ENCODE data around the gene STUM.
"Not testable (repeated sequence)": the region's sequence is repeated elsewhere in the genome, so short reads cannot be mapped to it uniquely, and the experiment has no call there.

Gene STUM

DNA sequence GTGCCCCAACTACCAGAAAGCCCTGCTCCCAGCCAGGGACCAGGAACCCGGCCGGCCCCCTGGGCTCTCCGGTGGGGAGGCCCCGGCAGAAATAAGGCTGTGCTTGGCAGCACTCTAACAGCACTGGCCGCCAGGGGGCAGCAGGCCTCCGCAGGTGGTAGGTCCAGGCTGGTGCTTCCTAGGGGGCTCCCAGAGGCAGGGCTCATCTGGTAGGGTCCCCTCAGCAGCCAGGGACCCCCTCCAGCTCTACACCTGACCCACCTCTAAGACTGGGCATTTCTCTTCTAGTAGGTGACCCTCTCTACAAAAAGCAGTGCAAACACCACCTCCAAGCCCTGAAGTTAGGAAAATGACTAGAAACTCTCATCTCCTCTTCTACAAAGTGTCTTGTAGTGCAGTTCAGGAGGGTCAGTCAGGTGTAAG, 85.6 kb downstream of the STUM start:
- FAIRE-seq (peak; percentile 74), DNase-seq (ENCODE audit: extremely low spot score, insufficient read length, low read depth) (peak; percentile 60)

- FAIRE-seq (peak; percentile 59), DNase-seq (ENCODE audit: extremely low spot score, insufficient read length, low read depth) (no peak)
These were observed 86.2 kb downstream of the STUM start for GRCh38 chr1:226634611-226635246.

GRCh38 chr1:226635456-226635941, 86.9 kb downstream of the STUM start:
- no peak for FAIRE-seq
- DNase-seq (ENCODE audit: extremely low spot score, insufficient read length, low read depth), result no peak

- DNase-seq (ENCODE audit: extremely low spot score, insufficient read length, low read depth) (no peak), FAIRE-seq (no peak)
These were observed 88.2 kb downstream of the STUM start for GRCh38 chr1:226636847-226637096.

DNA sequence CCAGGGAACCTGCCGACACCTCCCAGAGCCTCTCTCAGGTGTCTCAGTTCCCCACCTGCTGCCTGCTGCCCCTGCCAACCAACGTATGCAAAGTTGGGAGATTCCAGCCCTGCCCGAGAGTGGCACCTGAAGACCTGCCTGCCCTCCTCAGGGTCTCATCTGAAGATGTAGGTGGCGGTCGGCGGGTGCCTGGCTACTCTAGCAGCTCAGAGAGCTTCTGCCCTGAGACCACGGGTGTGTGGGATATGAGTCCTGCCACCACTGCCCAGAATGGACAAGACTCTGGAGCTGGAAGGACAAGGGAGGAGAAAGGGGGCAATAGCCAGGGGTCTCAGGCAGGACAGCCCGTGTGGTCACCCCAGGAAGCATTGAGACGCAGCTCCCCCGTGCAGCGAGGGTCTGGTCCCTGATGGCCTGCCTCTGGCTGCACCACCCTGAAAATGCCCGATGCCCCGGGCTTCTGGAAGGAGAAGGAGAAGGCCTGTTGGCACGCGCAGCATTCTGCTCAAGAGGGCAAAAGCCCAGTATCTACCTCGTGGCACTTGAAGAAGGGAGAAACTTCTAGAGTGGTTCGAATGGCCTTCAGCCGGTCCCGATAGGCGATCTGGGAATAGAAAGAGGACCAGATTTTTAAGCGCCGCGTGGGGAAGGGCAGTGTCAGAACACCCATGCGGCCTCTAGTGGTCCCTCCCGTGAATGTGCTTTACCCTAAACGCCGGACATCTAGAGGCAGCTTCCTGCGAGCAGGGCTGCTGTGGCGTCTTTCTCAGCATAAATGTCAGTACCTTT, 88.8 kb downstream of the STUM start:
- DNase-seq (ENCODE audit: extremely low spot score, insufficient read length, low read depth) (no peak), FAIRE-seq (no peak)

GRCh38 chr1:226638001-226638601, 89.5 kb downstream of the STUM start:
- no peak for DNase-seq (ENCODE audit: extremely low spot score, insufficient read length, low read depth)
- FAIRE-seq, result no peak

- no peak for DNase-seq (ENCODE audit: extremely low spot score, insufficient read length, low read depth)
These were observed 90.0 kb downstream of the STUM start for GRCh38 chr1:226638608-226639007.

GRCh38 chr1:226639206-226639605, 90.6 kb downstream of the STUM start:
- FAIRE-seq; DNase-seq (ENCODE audit: extremely low spot score, insufficient read length, low read depth): not testable (repeated sequence)

More at GRCh38 chr1:226638608-226639007, 90.0 kb downstream of the STUM start:
- FAIRE-seq, result no peak

DNA sequence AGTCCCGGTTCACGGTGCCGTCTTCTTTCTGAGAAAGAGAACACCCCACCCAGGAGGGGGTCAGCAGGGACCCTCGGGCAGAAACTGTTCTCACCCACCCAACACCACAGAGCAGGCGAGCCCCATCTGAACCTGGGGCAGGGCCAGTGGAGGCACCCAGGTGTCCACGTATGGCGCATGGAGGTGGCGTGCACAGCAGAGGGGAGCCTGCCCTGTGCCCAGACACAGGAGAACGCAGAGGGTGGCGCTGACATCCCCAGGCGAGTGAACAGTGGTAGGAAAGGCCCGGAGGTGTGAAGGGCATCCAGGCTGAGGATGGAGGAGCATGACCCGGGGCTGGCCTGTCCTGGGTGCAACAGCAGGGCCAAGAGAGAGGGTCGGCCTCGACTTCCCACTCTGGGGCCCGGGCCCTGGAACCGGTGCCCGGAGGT, 91.1 kb downstream of the STUM start:
- FAIRE-seq (no peak), DNase-seq (ENCODE audit: extremely low spot score, insufficient read length, low read depth) (no peak)

DNA sequence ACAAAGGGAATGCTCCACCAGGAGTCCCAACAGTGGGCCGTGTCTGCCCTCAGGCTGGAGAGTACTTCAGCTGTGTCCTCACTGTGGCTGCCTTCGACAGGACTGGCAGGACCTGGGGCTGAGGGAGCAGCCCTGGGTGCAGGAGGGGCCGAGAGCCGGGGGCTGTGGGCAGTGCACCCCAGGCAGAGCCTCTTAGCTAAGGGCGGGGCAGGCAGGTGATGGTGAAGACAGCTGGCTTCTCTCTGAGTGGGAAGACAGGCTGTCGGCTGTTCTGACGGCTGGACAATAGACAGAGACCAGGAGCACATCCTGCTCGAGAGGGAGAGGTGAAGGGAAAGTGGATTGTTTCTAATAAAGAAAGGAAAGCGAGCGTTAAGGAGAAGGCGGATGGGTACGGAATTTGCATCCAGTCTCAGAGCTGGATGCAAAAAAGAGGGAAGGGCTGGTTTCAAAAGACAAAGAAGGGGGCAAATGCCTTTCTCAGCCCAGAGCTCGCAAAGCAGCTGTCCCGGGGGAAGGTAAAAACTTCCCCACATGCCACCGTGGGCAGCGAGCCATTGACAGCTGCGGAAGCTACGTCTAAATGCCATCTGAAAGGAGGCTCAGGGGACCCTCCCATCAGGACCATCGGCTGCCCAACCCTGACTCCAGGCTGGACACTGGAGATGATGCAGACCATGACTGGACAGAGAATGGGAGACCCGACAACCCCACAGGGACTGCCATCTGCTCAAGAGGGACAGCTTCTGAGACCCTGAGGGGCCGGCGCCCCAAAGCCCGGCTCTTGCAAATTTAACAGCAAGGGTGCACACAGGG, 92.0 kb downstream of the STUM start:
- FAIRE-seq (no peak), DNase-seq (ENCODE audit: extremely low spot score, insufficient read length, low read depth) (no peak)

- FAIRE-seq, result no peak
These were observed 93.2 kb downstream of the STUM start for GRCh38 chr1:226641671-226642231.

GRCh38 chr1:226642421-226642820, 93.9 kb downstream of the STUM start:
- no peak for FAIRE-seq
- DNase-seq (ENCODE audit: extremely low spot score, insufficient read length, low read depth), result no peak

More at GRCh38 chr1:226641671-226642231, 93.2 kb downstream of the STUM start:
- no peak for DNase-seq (ENCODE audit: extremely low spot score, insufficient read length, low read depth)

- FAIRE-seq (peak; percentile 84), DNase-seq (ENCODE audit: extremely low spot score, insufficient read length, low read depth) (peak; percentile 43)
These were observed 94.6 kb downstream of the STUM start for GRCh38 chr1:226643177-226643576.

- DNase-seq (ENCODE audit: extremely low spot score, insufficient read length, low read depth), result peak; percentile 44
- peak; percentile 85 for FAIRE-seq
These were observed 95.3 kb downstream of the STUM start for GRCh38 chr1:226643611-226644540.

DNA sequence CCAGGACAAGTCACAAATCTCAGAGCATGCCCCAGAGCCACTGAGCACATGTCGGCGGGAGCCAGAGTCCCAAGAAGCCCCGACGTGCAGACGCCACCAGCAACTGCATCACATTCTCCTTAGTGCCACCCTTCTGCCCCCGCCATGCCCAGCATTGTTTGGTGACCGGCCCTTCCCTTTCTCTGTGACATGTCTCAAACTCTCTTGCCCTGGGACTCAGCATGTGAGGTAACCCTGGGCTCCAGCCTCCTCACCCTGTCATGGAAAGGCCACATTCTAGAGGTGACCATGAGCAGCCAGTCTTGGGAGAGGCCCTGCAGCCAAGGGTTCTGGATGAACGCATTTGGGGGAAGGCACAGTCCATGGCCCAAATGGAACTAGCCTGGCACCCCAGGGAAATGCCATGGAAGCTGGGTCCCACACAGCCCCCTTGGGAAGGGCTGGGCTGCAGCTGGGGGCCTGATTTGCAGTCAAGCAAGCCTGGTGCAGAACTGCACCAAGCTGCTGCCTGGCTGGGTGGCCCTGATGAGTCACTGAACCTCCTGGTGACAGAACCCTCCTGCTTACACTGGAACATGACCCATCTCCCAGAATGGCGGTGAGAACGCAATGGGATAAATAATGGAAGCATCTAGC, 96.1 kb downstream of the STUM start:
- no peak for DNase-seq (ENCODE audit: extremely low spot score, insufficient read length, low read depth)
- no peak for FAIRE-seq

DNA sequence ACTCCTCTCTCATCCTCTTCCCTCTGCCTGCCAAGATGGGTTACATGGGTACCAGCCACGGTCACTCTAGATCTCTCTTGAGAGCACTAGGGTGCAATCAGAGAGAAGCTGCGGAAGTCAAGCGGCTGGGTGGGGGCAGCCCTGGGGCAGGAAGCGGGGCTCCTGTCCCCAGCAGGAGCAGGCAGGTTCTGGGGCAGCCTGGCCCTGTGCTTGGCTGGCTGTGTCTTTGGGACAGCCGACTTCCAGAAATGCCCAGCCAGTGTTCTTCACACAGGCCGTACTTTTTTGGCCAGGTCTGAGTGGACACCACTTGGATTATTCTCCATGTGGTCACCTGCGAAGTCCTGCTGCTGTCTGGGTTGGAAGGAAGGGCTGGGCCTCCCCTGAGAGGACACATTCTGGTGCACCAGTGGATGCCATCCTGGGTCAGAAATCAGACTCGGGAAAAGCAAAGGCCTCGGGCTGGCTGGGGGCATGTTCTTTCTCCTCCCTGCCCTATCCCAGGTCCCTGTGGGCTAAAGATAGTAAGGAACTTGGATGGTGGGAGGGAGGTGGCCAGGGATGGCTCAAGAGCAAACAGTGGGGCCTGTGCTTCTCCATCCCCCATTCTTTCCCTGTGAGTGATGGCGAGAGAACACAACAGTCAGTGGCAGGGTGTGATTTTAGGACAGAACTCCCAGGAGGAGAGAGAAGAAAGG, 96.9 kb downstream of the STUM start:
- DNase-seq (ENCODE audit: extremely low spot score, insufficient read length, low read depth) (no peak), FAIRE-seq (no peak)

- DNase-seq (ENCODE audit: extremely low spot score, insufficient read length, low read depth) (no peak), FAIRE-seq (no peak)
These were observed 97.7 kb downstream of the STUM start for GRCh38 chr1:226646026-226646869.
